IMR-90 (cell line): ENCODE results near the gene THRB. TPM values are rescaled to one million over a fixed set of nuclear protein-coding genes. Genes with fewer than 3 reads are reported as not detected.

Source experiments
- ATAC-seq: fragments of 200-7000 bp; cut with Tn5 transposase; 2 replicates; pipeline ENCODE4 v1.9.1; 2020; ENCODE audit warnings: low read depth, mild to moderate bottlenecking, moderate library complexity
- BruUV-seq: library from RNA; stranded (reverse); fragments of 400-500 nt; replicated peaks from 2 replicates; lab custom pipeline; 2021; lab: Mats Ljungman, UMichigan
- CTCF ChIA-PET: fragments of 300-600 bp; formaldehyde crosslinking; extraction: SDS; loops from one replicate; lab custom pipeline; 2021; ENCODE audit warnings: antibody characterized with exemption; lab: Yijun Ruan, JAX
- POLR2A ChIA-PET: fragments of 300-600 bp; sonication (Branson Sonifier 250); formaldehyde crosslinking; loops from one replicate; lab custom pipeline; 2022; ENCODE audit warnings: antibody characterized with exemption; ENCODE audit not compliant: unreplicated experiment; lab: Charles Lee
- DNase-seq: peaks from one replicate; pipeline ENCODE4 v3.0.0; 2013
- H2AFZ ChIP-seq: replicated peaks from 2 replicates; pipeline ENCODE3; 2013; ENCODE audit warnings: low read length, mild to moderate bottlenecking; ENCODE audit not compliant: poor library complexity
- H2AK5ac ChIP-seq: 2 replicates; pipeline ENCODE4 v1.6.1; 2013; ENCODE audit warnings: low read depth, low read length, inconsistent platforms
- H2AK9ac ChIP-seq: replicated peaks from 2 replicates; pipeline ENCODE3; 2013; ENCODE audit warnings: mild to moderate bottlenecking, low read depth, low read length, moderate library complexity; ENCODE audit not compliant: poor library complexity
- H2BK120ac ChIP-seq: 2 replicates; pipeline ENCODE4 v1.6.1; 2013; ENCODE audit warnings: low read depth, low read length, inconsistent platforms
- H2BK15ac ChIP-seq: 3 replicates; pipeline ENCODE4 v1.6.1; 2013; ENCODE audit warnings: low read depth, low read length, inconsistent platforms
- H2BK20ac ChIP-seq: 2 replicates; pipeline ENCODE4 v1.6.1; 2013; ENCODE audit warnings: low read depth, mild to moderate bottlenecking, inconsistent platforms, low read length, moderate library complexity
- H2BK5ac ChIP-seq: 2 replicates; pipeline ENCODE4 v1.6.1; 2013; ENCODE audit warnings: mild to moderate bottlenecking, low read depth, low read length, inconsistent platforms; ENCODE audit not compliant: poor library complexity, severe bottlenecking
- H3K14ac ChIP-seq: replicated peaks from 2 replicates; pipeline ENCODE4 v1.6.1; 2013; ENCODE audit warnings: low read depth, low read length, inconsistent platforms
- H3K18ac ChIP-seq: 2 replicates; pipeline ENCODE4 v1.6.1; 2013; ENCODE audit warnings: low read depth, low read length, control low read depth
- H3K23ac ChIP-seq: 2 replicates; pipeline ENCODE4 v1.6.1; 2013; ENCODE audit warnings: low read depth, low read length, inconsistent platforms
- H3K27ac ChIP-seq: 2 replicates; pipeline ENCODE4 v1.5.1; 2013; ENCODE audit warnings: mild to moderate bottlenecking, control low read depth, low read length; ENCODE audit not compliant: insufficient read depth
- H3K27me3 ChIP-seq: 2 replicates; pipeline ENCODE4 v1.6.1; 2013; ENCODE audit warnings: low read length; ENCODE audit not compliant: control insufficient read depth, insufficient read depth
- H3K36me3 ChIP-seq: 2 replicates; pipeline ENCODE4 v1.6.1; 2013; ENCODE audit warnings: low read length, mixed read lengths; ENCODE audit not compliant: control insufficient read depth, insufficient read depth
- H3K4ac ChIP-seq: 2 replicates; pipeline ENCODE4 v1.6.1; 2013; ENCODE audit warnings: low read depth, low read length, inconsistent platforms
- H3K4me1 ChIP-seq: 2 replicates; pipeline ENCODE4 v1.6.1; 2013; ENCODE audit warnings: low read length, mixed read lengths; ENCODE audit not compliant: control insufficient read depth, insufficient read depth
- H3K4me2 ChIP-seq: 2 replicates; pipeline ENCODE4 v1.6.1; 2013; ENCODE audit warnings: low read depth, mild to moderate bottlenecking, control low read depth, low read length, moderate library complexity
- H3K4me3 ChIP-seq: 2 replicates; pipeline ENCODE4 v1.5.1; 2013; ENCODE audit warnings: low read depth, mild to moderate bottlenecking, control low read depth, low read length, moderate library complexity; ENCODE audit not compliant: insufficient read depth
- H3K56ac ChIP-seq: 2 replicates; pipeline ENCODE4 v1.6.1; 2013; ENCODE audit warnings: low read length, inconsistent platforms; ENCODE audit not compliant: insufficient read depth; ENCODE audit errors: extremely low read depth
- H3K79me1 ChIP-seq, 2 experiments: 2 replicates each; pipeline ENCODE4 v1.6.1; 2013; ENCODE audit warnings: low read length in 2 of 2, inconsistent platforms in 1 of 2, low read depth in 1 of 2
- H3K9ac ChIP-seq: 2 replicates; pipeline ENCODE4 v1.6.1; 2013; ENCODE audit warnings: low read depth, low read length, control low read depth
- H3K9me1 ChIP-seq: 2 replicates; pipeline ENCODE4 v1.6.1; 2013; ENCODE audit warnings: low read length, inconsistent platforms; ENCODE audit not compliant: insufficient read depth
- H3K9me3 ChIP-seq: 2 replicates; pipeline ENCODE4 v1.6.1; 2013; ENCODE audit warnings: low read length; ENCODE audit not compliant: control insufficient read depth, insufficient read depth
- H4K20me1 ChIP-seq: 2 replicates; pipeline ENCODE4 v1.6.1; 2013; ENCODE audit warnings: low read length, inconsistent platforms; ENCODE audit not compliant: insufficient read depth
- H4K5ac ChIP-seq: 2 replicates; pipeline ENCODE4 v1.6.1; 2013; ENCODE audit warnings: mild to moderate bottlenecking, low read depth, low read length, control low read depth
- H4K8ac ChIP-seq, 2 experiments: 2 replicates each; pipeline ENCODE4 v1.6.1; 2013; ENCODE audit warnings: low read depth in 2 of 2, low read length in 2 of 2, control low read depth in 1 of 2, inconsistent platforms in 1 of 2
- H4K91ac ChIP-seq: 2 replicates; pipeline ENCODE4 v1.6.1; 2013; ENCODE audit warnings: low read depth, low read length, inconsistent platforms; ENCODE audit not compliant: insufficient read depth
- MAFK ChIP-seq: IDR thresholded peaks from 2 replicates; pipeline ENCODE4 v1.6.1; 2012; ENCODE audit warnings: low read depth, low read length, improper control_type of control experiment
- WGBS, 2 experiments: methylation state at CpG; one replicate each; pipeline versions ENCODE4 v1.1.5 to v1.1.7; 2013; ENCODE audit warnings: missing lambda C conversion rate in 2 of 2; ENCODE audit not compliant: insufficient read length in 1 of 2; ENCODE audit errors: extremely low coverage in 2 of 2; 5-methylcytosine and 5-hydroxymethylcytosine counted together
- dilution Hi-C: fragments of 300-500 bp; cut with HindIII; formaldehyde crosslinking; loops from one replicate; pipeline ENCODE4 v1.14.3; 2018; ENCODE audit warnings: low sequenced_read_pairs; ENCODE audit not compliant: unreplicated experiment
- in situ Hi-C: fragments of 300-500 bp; cut with MboI; formaldehyde crosslinking; loops from 3 replicates; pipeline ENCODE4 v1.14.3; 2019; ENCODE audit warnings: low sequenced_read_pairs, inconsistent platforms, mixed read lengths
- intact Hi-C: fragments of 100-400 bp; cut with micrococcal nuclease; formaldehyde crosslinking; loops from 2 replicates; pipeline ENCODE4 v1.10.0; 2022
- polyA plus RNA-seq, 3 experiments: library from polyadenylated mRNA; depleted of rRNA; stranded (reverse); fragments of >200 nt; gene quantifications; 2 replicates each; pipeline ENCODE4 v1.2.3, GENCODE V29; 2012; ENCODE audit warnings: low replicate concordance in 1 of 3
- total RNA-seq: library from RNA; depleted of rRNA; stranded (reverse); fragments of >200 nt; gene quantifications from 2 replicates; pipeline ENCODE4 v1.2.3, GENCODE V29; 2012

THRB gene
- total and polyA plus RNA-seq, 2 of the 4 experiments (the other 2 are of a cell fraction) = under 0.01 TPM; not detected in 1

DNA sequence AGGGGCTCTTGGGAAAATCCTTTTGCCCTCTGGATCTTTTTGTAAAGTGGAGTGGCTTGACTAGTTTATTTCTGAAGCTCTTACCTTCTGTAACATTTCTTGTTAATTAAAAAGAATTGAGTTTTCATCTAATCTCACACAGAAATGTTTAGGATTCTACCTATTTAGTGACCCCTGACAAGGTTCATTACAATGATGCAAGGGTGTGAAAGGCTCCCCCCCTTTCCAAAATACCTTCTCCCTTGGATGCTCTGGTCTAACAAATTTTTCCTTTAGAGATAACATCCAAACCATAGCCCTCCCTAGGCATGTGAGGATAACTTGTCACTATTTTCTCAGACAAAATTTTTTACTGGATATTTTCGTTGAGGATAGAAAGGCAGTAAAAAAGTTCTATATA, 223.9 kb downstream of the THRB start:
- ChIA-PET CTCF (no interaction called here), POLR2A (no interaction called here)
- Histone ChIP-seq H3K4me2 (no peak overlapping the region), H2BK20ac (no peak overlapping the region), H4K20me1 (no peaks in the 10 kb centered on the region), H3K27me3 (peaks cover 6% of the 10 kb centered on the region), H4K5ac (no peak overlapping the region), H3K4ac (no peak overlapping the region), H4K8ac (no peak overlapping the region), H4K91ac (no peak overlapping the region), H3K36me3 (no peaks in the 10 kb centered on the region), H2AK5ac (no peak overlapping the region), H2BK120ac (no peak overlapping the region), H2BK5ac (no peak overlapping the region), H3K9me1 (no peaks in the 10 kb centered on the region), H3K9ac (no peak overlapping the region), H2BK15ac (no peak overlapping the region), H3K14ac (no peak overlapping the region), H3K79me1 (no peaks in the 10 kb centered on the region), H2AK9ac (no peak overlapping the region), H3K23ac (no peak overlapping the region), H3K9me3 (no peaks in the 10 kb centered on the region), H3K27ac (no peak overlapping the region), H3K56ac (no peak overlapping the region), H3K18ac (no peak overlapping the region), H3K4me1 (no peaks in the 10 kb centered on the region), H3K4me3 (no peak overlapping the region), H2AFZ (no peak overlapping the region)
- TF ChIP-seq MAFK = no peak
- intact Hi-C loops (no loop called here), in situ Hi-C loops (loop anchor here (25.0 kb wide), 1 partner anchor 1317 kb away; no protein-coding TSS in a partner anchor), dilution Hi-C loops (no loop called here)
- DNase-seq (no peak), ATAC-seq (no peak)
- BruUV-seq = no TSS peak
- no CpG with 5 or more reads among the region's 1 CpG for WGBS, 2 experiments
